Smooth muscle cell (in vitro differentiated cells): Measurements from ENCODE around the gene LARGE1. TPM values are rescaled to one million over a fixed set of nuclear protein-coding genes. Genes with fewer than 3 reads are reported as not detected.

Experiments
- DNase-seq: peaks from one replicate; lab custom pipeline; 2025; ENCODE audit not compliant: unreplicated experiment; lab: John Stamatoyannopoulos, UW
- H2AFZ ChIP-seq: fragments of 200-600 bp; sonication (generic); 2 replicates; pipeline ENCODE4 v1.6.0; 2016; ENCODE audit warnings: antibody characterized with exemption, low read depth, mild to moderate bottlenecking
- H3F3A ChIP-seq: fragments of 200-600 bp; sonication (generic); 2 replicates; pipeline ENCODE4 v1.6.0; 2017; ENCODE audit warnings: antibody characterized with exemption, low read depth
- H3K27ac ChIP-seq: fragments of 200-600 bp; sonication (generic); 2 replicates; pipeline ENCODE4 v1.5.1; 2016; ENCODE audit warnings: low read depth, mild to moderate bottlenecking
- H3K27me3 ChIP-seq: fragments of 200-600 bp; sonication (generic); 2 replicates; pipeline ENCODE4 v1.6.1; 2016; ENCODE audit warnings: low read depth, mild to moderate bottlenecking
- H3K36me3 ChIP-seq: fragments of 200-600 bp; sonication (generic); 2 replicates; pipeline ENCODE4 v1.5.1; 2016; ENCODE audit warnings: low read depth
- H3K4me1 ChIP-seq: fragments of 200-600 bp; sonication (generic); 2 replicates; pipeline ENCODE4 v1.5.1; 2016; ENCODE audit warnings: low read depth
- H3K4me2 ChIP-seq: fragments of 200-600 bp; sonication (generic); 2 replicates; pipeline ENCODE4 v1.6.0; 2016; ENCODE audit warnings: mild to moderate bottlenecking
- H3K4me3 ChIP-seq: fragments of 200-600 bp; sonication (generic); 2 replicates; pipeline ENCODE4 v1.5.1; 2016; ENCODE audit warnings: mild to moderate bottlenecking
- H3K79me2 ChIP-seq: fragments of 200-600 bp; sonication (generic); 2 replicates; pipeline ENCODE4 v1.6.0; 2016; ENCODE audit warnings: low read depth, mild to moderate bottlenecking
- H3K9ac ChIP-seq: fragments of 200-600 bp; sonication (generic); 2 replicates; pipeline ENCODE4 v1.6.0; 2016; ENCODE audit warnings: low read depth
- H3K9me3 ChIP-seq: fragments of 200-600 bp; sonication (generic); replicated peaks from 2 replicates; pipeline ENCODE4 v1.5.1; 2016; ENCODE audit warnings: low read depth
- H4K20me1 ChIP-seq: fragments of 200-600 bp; sonication (generic); 2 replicates; pipeline ENCODE4 v1.6.0; 2016; ENCODE audit warnings: low read depth
- CTCF ChIP-seq: fragments of 200-600 bp; sonication (generic); IDR thresholded peaks from 2 replicates; pipeline ENCODE4 v1.5.1; 2017; ENCODE audit warnings: borderline replicate concordance, mild to moderate bottlenecking, antibody characterized with exemption; ENCODE audit not compliant: insufficient read depth, poor library complexity, severe bottlenecking
- WGBS: methylation state at CpG from one replicate; pipeline ENCODE4 v1.1.7; 2016; ENCODE audit warnings: low lambda C conversion rate; 5-methylcytosine and 5-hydroxymethylcytosine counted together
- polyA plus RNA-seq: library from polyadenylated mRNA; unstranded; fragments of >200 nt; fragmentation: Nextera tagmentation; extraction: Ambion mirVana; gene quantifications from 2 replicates; pipeline ENCODE4 v1.2.1, GENCODE V29; 2016
- total RNA-seq: library from RNA; depleted of rRNA; stranded (reverse); fragments of >200 nt; gene quantifications from 2 replicates; pipeline ENCODE4 v1.2.3, GENCODE V29; 2014

Gene LARGE1
- total and polyA plus RNA-seq, 2 experiments from 2014 or later, result 11.9 to 18.0 TPM

DNA sequence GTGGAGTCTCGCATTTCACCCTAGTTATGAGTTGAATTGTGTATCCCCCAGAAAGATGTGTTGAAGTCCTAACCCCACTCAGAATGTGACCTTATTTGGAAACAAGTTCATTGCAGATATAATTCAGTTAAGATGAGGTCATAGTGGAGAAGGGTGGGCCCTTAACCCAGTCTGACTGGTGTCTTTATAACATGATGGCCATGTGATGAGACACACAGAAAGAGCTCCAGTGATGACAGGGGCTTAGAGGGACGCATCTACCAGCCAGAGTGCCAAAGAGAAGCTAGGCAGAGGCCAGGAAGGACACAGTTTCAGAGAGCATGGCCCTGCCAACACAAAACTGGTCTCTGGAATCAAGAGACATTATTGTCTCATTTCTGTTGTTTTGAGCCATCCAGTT is 50.3 kb downstream of the LARGE1 start:
- no peak for TF ChIP-seq CTCF
- 67% methylated on average over 2 of the region's 2 CpGs for WGBS
- DNase-seq, result no peak

DNA sequence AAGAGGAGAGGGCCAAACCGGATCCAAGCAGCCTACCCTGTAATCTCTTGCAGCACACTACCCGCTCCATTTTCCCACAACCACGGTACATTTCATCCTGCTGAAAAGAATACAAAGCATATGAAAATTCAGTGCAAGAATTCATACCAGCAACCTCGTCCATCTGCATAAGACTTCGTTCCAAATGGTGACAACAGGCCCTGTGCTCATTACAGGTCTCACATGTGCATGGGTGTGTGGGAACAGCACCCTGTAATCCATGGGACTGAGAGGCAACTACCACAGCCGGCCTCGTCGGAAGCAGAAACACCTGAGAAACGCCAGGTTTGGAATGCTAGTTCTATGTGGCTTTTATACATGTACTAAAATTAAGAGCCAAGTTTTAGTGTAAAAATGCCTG is 52.3 kb downstream of the LARGE1 start:
- Histone ChIP-seq H3K4me2 (no peak overlapping the region), H3K4me1 (peaks cover 4% of the 10 kb centered on the region), H3K36me3 (no peaks in the 10 kb centered on the region), H4K20me1 (peaks cover 6% of the 10 kb centered on the region), H2AFZ (no peak overlapping the region), H3K79me2 (peaks cover 4% of the 10 kb centered on the region), H3K27me3 (no peaks in the 10 kb centered on the region), H3K9ac (no peak overlapping the region), H3K27ac (peak overlapping the region; percentile 72), H3K4me3 (no peak overlapping the region), H3K9me3 (no peaks in the 10 kb centered on the region), H3F3A (peaks cover 4% of the 10 kb centered on the region)
- TF ChIP-seq CTCF, result no peak
- no peak for DNase-seq
- 98% methylated on average over 9 of the region's 9 CpGs for WGBS

More for the DNA sequence above, 50.3 kb downstream of the LARGE1 start:
- Histone ChIP-seq H3K4me3 (no peak overlapping the region), H3K27ac (no peak overlapping the region), H3K79me2 (peaks cover 4% of the 10 kb centered on the region), H3F3A (peaks cover 4% of the 10 kb centered on the region), H3K4me2 (no peak overlapping the region), H3K9me3 (no peaks in the 10 kb centered on the region), H3K36me3 (no peaks in the 10 kb centered on the region), H3K27me3 (no peaks in the 10 kb centered on the region), H4K20me1 (peaks cover 11% of the 10 kb centered on the region), H2AFZ (no peak overlapping the region), H3K4me1 (peaks cover 4% of the 10 kb centered on the region), H3K9ac (no peak overlapping the region)

DNA sequence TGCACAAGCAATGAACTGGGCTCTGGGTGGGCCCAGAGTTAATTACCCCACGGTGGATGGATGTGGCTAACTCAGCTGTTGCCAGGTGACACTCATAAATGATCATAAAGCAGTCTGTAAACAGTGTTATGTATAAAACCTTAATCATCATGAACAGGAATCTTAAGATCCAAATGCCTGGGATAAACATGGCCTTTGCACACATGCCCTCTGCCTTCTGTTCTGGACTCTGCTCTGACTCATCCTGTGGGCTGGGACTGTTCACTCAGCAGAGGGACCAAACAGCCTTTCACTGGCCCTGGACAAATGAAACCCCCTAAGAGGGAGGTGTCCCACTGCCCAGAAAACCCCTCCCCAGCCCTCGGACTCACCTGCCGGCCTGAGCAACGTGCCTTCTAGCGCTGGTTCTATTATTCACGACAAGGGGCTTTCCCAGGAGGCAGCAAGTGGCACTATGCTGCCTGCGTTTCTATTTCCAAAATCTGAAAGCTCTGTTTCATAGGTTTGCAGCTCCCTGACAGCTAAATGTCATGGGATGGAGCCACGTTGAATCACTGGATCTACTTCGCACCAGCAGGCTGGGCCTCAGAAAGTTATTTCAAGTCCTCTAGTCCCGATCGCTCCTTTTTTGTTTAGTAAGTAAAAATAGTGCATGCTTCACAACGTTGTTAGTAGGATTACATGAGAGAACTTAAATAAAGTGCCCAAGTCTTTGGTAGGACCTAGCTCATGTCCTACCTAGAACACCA is 53.0 kb downstream of the LARGE1 start:
- Histone ChIP-seq H3K27ac (peak overlapping the region; percentile 74), H3K4me3 (no peak overlapping the region), H3K27me3 (no peaks in the 10 kb centered on the region), H3K4me2 (peak overlapping the region; percentile 54), H4K20me1 (peaks cover 6% of the 10 kb centered on the region), H2AFZ (no peak overlapping the region), H3K4me1 (peaks cover 4% of the 10 kb centered on the region), H3K36me3 (no peaks in the 10 kb centered on the region), H3F3A (peaks cover 4% of the 10 kb centered on the region), H3K9ac (no peak overlapping the region), H3K9me3 (no peaks in the 10 kb centered on the region), H3K79me2 (peaks cover 4% of the 10 kb centered on the region)
- TF ChIP-seq CTCF, result no peak
- DNase-seq, result no peak
- 63% methylated on average over 12 of the region's 12 CpGs for WGBS

DNA sequence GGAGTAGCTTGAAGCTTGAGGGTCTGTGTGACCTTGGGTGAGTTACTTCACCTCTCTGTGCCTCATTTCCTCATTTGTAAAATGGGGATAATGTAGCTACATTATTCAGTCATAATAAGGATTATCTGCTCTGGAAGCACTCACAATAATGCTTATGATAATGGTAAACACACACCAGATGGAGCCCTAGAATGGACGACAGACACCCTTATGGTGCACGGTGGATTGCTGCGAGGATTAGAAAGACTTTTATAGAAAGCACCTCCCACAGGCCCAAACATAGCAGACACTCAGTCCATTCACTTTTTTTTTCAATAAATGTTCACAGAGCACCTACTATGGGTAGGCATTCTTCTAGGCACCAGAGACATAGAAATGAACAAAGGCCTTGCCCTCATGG is 53.8 kb downstream of the LARGE1 start:
- Histone ChIP-seq H3K79me2 (peaks cover 4% of the 10 kb centered on the region), H3K9ac (no peak overlapping the region)

More for the DNA sequence above, 53.8 kb downstream of the LARGE1 start:
- no peak overlapping the region for H2AFZ ChIP-seq
- H3K4me3 ChIP-seq, result no peak overlapping the region
- peaks cover 4% of the 10 kb centered on the region for H3K4me1 ChIP-seq
- peaks cover 6% of the 10 kb centered on the region for H4K20me1 ChIP-seq
- TF ChIP-seq CTCF, result no peak
- 81% methylated on average over 3 of the region's 3 CpGs for WGBS
- no peaks in the 10 kb centered on the region for H3K9me3 ChIP-seq
- peaks cover 4% of the 10 kb centered on the region for H3F3A ChIP-seq
- no peak for DNase-seq
- H3K4me2 ChIP-seq, result no peak overlapping the region
- no peaks in the 10 kb centered on the region for H3K36me3 ChIP-seq
- H3K27ac ChIP-seq, result peak overlapping the region; percentile 74
- no peaks in the 10 kb centered on the region for H3K27me3 ChIP-seq
